Stimulated activated naive CD8-positive, alpha-beta T cell treated with anti-CD3 and anti-CD28 coated beads, Interleukin-15, Interleukin-2, amounts not matched to agents 100 U/mL and 50 U/mL, for 24 hours (primary cell): ENCODE results near the gene TLNRD1.
"Not testable (repeated sequence)": the region's sequence is repeated elsewhere in the genome, so short reads cannot be mapped to it uniquely, and the experiment has no call there.

Source experiments
- ATAC-seq: fragments of 150-1000 bp; cut with Tn5 transposase; one replicate; pipeline ENCODE4 v1.10.0; 2021
- DNase-seq: peaks from one replicate; pipeline ENCODE4 v3.0.0; 2021

TLNRD1 gene

DNA sequence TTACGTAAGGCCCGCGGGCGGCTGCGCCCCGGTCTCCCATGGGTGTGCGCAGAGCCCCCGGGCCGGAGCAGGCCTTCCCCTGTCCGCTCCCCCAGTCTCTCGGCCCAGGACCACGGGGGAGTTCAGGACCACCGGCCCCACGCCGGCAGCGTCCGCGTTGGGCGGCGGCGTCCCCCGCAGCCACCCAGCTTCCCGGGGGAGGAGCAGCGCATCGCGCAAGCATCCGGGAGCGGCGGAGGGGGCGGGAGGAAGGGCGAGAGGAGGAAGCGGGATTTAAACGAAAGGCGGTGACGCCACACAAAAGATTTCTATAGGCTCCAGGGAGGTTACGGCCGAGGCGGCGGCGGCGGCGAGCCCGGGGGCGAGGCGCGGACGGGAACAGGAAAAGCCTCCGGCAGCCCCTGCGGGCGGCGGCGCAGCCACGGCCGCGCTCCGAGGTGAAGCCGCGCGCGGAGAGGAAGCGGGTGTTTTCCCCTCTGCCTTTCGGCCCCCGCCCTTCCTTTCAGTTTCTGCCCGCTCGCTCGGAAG is at the start of gene TLNRD1:
Gene TLNRD1 (plus strand): TSS at position 300 of the 528 bp plus-strand sequence. CDS start 1,349 bp downstream, outside the sequence.
- ATAC-seq (peak; percentile 73), DNase-seq (peak; percentile 88)

DNA sequence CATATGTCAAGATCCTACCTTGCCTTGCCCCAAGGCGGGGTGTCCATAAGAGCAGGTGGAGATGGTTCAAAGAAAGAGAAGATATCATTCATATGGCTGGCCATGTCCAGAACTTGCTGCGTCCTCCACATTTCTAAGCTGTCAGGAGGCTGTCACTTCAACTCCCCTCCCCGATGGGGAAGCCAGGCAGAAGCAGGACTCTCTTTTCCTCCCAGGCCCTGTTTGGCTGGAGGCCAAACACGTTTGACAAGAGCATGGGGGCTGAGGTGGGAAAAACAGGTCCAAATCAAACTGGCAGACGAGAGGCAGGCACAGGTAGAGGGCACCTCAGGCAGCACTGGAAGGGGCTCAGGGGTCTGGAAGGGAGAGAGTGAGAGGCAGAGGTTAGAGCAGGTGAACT is 48.8 kb upstream of the TLNRD1 start:
- DNase-seq (no peak), ATAC-seq (no peak)

DNA sequence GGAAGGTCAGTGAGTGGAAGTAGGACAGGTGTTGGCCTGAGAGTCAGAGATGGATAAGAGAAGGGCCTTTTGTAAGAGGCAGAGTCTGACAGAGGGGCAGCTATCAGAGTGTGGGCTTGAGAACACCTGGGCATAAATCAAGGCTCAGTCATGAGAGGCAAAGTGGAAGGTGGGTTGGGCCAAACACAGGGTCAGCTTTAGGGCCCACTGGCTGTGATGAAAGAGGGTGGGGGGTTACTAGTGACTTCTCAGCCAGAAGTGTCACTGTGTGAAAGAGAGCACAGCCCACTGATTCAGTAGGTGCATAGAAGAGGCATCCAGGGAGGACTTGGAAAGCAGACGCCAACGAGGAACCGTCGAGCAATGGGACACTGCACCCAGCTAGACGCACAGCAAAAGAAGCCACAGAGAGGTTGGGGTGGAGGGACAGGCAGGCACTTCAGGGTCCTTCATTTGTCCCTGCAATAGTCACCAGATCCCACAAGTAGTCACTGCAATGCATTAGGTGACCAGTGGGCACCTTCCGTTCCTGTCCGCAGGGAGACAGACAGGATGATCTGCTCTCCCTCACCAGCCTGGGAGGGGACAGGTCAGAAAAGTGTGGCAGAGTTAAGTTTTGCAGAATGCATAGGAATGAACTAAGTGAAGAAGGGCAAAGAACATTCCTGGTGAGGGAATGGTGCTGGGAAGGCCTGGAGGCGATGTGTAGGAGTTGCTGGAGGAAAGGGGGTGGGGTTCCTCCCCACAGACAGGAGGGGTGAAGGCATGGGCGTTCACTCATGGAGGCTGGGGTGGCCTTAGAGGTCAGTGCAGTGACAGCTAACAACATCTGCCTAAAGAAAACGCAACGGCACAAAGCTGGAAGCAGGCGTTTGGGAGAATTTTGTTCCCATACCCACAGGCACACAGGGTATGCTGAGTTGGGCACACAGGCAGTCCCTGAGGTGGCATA is 47.4 kb upstream of the TLNRD1 start:
- ATAC-seq, result no peak

DNA sequence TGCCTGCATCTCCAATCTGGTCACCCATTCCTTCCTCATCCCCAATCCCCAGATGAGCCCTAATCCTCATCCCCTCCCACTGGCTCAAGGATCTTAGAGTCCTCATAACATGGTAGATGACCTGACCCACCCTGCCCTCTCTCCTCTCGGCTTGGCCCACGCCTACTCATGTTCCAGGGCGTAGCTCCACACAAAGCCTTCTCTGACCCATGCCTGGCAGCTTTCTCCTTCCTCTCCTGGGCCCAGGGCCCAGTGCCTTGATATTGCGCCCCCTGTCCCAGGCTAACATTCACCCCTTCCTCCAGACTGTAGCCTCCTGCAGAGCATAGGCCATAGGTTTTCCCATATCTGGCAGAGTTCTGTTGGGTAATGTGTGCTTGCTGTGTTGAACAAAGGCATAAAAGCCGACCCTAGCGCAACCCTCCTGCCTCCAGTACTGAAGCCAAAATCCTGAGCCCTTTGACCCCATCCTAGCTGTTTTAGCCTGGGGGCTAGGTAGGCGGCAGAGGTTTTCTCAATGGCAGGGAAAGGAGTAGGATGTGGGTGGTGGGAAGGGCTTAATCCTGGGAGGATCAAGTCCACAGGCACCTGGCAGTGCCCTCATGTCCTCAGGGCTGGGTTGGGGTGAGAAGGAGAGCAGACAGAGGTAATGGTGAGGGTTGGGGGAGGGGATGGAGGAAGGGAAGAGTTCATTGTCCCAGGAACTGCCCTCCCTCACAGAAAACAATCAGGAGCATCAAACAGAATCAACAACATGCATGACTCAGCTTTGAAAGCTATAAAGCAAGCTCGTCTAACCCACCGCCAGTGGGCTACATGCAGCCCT is 46.6 kb upstream of the TLNRD1 start:
- DNase-seq (no peak), ATAC-seq (no peak)

More for the DNA sequence above, 47.4 kb upstream of the TLNRD1 start:
- DNase-seq, result no peak

DNA sequence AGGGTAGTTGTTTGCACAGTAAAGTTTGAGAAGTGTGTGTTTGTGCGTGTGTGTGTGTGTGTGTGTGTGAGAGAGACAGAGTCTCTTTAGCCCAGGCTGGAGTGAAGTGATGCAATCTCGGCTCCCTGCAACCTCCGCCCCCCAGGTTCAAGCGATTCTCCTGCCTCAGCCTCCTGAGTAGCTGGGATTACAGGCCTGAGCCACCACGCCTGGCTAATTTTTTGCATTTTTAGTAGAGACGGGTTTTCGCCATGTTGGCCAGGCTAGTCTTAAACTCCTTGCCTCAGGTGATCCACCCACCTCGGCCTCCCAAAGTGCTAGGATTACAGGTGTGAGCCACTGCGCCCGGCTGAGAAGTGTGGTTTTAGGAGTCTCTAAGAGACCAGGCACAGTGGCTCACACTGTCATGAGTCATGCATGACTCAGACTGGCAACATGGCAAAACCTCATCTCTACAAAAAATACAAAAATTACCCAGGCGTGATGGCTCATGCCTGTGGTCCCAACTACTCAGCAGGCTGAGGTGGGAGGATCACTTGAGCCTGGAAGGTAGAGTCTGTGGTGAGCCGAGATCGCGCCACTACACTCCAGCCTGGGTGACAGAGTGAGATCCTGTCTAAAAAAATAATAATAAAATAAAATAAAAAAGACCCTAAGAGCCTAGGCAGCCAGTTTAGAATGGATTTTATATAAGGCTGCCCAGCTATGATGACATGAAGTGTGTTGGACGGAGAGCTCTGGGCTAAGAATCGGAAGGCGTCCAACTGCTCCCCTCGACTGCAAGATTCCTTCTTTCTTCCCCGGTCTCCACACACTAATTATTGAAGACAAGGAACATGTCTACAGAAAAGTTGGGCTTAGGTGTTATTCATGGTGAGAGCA is 44.9 kb upstream of the TLNRD1 start:
- peak; percentile 99 for ATAC-seq
- peak; percentile 65 for DNase-seq

DNA sequence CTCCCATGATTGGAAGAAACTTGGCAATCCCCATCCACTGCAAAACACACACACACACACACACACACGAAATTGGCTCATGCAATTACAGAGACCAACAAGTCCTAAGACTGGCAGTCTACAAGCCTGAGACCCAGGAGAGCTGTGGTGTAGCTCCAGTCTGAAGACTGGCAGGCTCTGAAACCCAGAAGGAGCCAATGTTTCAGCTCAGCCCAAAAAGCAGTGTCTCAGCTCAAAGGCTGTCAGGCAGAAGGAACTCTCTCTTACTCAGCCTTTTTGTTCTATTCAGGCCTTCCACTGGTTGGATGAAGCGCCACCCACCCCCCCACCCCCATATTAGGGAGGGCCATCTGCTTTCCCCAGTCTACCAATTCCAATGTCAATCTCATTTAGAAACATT is 43.2 kb upstream of the TLNRD1 start:
- DNase-seq (no peak), ATAC-seq (no peak)

DNA sequence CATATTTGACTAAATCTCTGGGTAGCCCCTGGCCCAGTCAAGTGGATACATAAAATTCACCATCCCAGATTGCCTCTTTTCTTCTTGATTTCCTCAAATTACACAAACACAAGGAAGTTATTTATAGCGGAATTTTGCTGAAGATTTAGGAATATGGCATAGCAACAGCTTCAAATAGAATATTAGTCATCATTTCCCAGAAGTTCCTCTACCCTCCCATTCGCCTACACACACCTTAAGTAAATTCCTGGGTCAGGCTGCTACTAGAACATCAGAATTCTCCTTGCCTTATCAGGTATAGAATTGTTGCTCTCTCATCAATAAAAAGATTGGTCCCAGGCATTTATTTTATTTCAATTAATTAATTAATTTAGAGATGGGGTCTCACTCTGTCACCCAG is 42.7 kb upstream of the TLNRD1 start:
- ATAC-seq (no peak), DNase-seq (no peak)

DNA sequence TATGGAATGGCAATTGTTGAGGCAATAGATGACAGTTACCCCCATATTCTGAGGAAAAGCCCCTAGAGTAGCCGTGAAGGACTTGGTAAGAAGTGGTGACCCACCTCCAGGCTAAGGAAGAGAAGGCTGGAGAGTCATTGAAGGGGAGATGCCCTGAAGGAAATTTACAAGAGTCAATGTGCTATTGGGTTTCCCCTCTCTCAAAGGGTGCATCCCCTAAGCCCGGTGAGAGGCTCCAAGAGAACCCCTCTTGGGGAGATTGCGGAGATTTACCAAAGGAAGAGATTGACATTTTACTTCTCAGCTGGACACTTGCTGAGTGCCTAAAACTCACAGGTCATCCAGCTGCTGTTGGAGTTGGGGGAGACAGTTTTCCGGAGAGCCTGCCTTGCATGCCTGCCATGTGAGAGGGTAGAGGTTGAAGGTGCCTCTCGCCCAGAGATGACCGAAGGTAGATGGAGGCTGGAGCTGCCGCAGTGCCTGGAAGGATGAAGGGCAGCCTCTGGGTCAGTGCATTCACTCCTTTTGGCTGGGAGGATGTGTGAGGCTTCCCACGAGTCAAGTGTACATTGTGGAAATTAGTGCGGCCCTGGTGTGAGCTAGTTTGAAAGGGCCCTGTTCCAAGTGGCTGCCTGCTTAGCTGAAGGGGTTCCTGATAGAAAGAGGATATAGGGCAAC is 41.8 kb upstream of the TLNRD1 start:
- ATAC-seq (no peak), DNase-seq (no peak)

DNA sequence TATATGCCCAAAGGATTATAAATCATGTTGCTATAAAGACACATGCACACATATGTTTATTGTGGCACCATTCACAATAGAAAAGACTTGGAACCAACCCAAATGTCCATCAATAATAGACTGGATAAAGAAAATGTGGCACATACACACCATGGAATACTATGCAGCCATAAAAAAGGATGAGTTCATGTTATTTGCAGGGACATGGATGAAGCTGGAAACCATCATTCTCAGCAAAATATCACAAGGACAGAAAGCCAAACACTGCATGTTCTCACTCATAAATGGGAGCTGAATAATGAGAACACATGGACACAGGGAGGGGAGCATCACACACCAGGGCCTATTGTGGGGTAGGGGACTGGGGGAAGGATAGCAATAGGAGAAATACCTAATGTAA is 35.3 kb upstream of the TLNRD1 start:
- ATAC-seq, DNase-seq: not testable (repeated sequence)

DNA sequence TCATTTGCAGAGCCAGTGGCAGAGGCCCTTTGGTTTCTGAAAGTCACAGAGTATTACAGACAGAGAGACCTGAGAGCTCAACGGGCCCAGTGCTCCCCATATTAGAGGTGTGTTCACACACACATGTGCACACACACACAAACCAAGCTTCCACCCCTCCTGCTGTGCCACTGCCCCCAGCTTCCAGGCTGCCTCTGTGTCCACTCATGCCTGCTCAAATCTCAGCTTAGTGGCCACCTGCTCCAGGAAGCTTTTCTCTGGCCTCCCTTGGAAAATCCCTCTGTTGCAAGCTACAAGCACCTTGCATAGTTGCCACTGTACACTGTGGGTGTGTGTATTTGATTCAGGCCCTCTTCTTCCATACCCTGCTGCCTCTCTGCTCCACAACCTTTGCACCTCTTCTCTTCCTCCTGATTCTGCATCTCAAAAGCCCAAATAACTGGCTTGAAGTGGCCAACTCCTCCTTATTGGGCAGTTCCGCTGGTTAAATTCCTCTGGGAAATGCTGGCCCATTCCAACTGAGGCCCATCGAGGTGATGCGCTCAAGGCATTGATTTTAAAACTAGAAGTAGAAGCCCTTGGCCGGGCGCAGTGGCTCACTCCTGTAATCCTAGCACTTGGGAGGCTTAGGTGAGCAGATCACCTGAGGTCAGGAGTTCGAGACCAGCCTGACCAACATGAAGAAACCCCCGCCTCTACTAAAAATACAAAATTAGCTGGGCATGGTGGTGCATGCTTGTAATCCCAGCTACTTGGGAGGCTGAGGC is 34.1 kb upstream of the TLNRD1 start:
- no peak for DNase-seq
- ATAC-seq, result no peak

DNA sequence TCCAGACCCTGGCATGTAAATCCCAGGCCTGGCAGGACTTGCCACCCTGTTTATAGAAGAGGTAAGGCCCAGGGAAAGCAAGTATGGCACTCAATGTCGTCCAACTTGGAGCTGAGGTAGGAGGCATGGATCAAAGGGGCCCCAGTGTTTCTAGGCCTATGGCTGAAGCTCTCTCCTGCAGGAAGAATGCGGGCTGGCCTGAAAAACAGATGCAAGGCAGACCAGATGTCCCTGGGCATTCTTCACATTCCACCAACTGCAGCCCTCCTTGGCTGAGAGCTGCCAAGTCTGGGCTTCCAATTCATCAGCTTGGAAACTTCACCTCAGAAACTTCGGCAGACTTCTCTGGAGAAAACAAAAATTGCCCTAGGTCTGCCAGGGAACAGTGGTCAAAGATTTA is 33.3 kb upstream of the TLNRD1 start:
- ATAC-seq (no peak), DNase-seq (no peak)

DNA sequence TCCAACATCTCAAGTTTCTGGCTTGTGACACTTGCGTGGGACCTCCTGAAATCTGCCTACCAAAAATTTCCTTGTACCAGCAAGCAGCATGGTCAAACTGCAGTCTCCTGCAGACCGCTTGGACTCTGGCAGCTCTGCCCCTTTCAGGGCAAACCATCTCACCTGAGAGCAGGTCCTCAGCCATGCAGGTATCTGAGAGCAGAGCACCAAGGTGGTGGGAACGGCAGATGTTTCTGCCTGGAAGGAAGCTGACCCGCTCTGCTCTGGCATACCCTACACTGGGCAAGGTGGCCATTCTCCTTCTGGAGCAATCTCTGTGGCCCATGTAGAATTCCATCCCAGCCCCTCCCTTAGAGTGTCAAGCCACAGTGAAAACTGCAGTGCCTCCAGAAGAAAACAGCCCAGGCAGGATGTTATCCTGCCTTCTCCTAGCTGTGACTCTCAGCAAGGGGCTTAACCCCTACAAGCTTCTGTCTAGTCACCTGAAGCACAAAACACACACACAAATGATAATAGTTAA is 32.7 kb upstream of the TLNRD1 start:
- ATAC-seq (no peak), DNase-seq (no peak)

DNA sequence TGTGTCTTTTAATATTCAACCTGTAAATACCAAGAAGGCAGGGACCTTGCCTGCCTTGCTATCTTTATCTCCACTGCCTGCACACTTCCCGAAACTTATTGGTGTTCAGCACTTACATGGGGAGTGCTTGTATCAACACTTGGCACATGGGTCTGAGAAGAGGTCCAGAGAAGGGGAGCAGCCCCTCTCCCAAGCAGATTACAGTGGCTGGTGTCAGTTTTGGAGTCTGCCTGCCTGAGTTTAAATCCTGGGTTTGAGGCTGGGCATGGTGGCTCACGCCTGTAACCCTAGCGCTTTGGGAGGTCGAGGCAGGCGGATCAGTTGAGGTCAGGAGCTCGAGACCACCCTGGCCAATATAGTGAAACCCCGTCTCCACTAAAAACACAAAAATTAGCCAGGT is 31.4 kb upstream of the TLNRD1 start:
- DNase-seq (no peak), ATAC-seq (no peak)

DNA sequence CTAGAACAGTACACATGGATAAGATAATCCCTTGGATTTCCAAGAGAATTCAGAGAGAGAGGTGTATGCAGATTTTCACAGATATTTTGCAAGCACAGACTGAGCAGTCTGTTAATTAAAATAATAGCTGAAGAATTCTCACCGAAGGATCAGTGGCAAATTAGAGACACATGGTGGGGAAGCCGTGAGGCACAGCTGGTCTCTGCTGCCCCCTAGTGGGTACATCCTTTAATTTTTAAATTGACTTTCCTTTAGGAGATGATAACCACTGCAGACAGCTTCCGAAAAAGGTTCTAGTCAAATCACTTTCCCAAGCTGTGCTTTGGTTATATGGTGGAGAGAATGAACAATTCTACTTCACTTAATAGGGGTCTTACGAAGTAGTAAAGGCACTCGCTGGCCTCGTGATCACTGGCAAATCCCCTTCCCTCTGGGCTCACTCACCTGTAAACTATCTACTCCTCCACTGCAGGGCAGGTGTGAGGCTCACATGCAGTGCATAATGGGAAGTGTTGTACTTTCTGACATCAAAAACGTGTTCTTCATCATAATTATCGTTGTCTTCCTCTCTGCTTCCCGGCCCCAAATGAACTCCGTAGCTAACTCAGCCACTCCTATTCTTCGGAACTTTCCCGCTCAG is 30.6 kb upstream of the TLNRD1 start:
- ATAC-seq (peak; percentile 52), DNase-seq (peak; percentile 70)

DNA sequence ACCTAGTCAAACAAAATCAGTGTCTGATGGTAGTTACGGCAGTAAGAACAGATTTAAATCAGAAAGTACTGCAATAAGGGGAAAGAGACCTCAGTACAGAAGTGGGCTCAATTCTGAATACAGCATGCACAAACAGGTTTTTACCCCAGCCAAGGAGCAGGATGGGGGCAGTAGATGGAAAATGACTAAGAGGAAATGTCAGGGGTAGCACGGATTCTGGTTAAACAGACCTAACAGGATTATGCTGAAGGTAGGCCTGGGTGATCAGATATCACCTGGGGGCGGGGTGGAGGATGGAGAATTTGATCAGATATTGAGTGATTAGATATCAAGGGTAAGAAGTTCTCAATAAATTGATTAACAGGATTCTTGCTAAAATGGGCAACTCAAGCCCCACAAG is 30.1 kb upstream of the TLNRD1 start:
- DNase-seq, result no peak
- ATAC-seq, result no peak

DNA sequence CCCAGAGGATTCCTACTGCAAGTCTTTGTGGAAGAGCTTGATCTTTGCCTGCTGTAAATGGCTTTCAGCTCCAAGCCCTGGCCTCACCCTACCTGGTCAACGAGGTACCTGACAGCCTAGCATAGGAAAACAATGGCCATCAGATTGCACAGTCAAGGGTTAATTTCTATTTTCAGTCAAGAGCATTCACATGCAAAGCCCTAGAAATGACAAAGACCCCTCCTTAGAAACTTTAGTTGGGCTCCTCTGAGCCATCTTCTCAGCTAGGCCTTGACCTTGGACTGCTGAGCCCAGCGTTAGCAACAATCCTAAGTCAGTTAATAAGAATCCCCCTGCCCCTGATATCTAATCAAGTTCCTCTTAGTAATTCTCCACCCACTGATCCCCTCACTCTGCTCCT is 29.6 kb upstream of the TLNRD1 start:
- DNase-seq (no peak), ATAC-seq (no peak)

DNA sequence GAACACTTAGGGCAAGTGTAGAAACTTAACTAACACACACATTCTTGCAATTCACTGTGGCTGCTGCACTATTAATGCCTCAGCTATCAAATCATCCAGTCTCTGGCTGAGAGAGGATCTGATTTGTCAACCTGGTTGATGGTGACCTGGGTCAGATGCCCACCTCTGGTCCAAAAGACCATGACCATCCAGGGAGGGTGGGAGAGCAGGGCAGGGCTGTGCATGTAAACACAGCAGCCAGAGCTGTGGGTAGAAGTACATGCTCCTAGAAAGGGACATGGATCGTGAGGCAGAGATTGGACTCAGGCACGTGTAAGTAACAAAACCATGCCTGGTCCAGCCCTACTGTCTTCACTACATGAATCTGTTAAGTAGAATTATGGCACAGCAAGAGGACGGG is 28.4 kb upstream of the TLNRD1 start:
- no peak for DNase-seq
- ATAC-seq, result no peak

DNA sequence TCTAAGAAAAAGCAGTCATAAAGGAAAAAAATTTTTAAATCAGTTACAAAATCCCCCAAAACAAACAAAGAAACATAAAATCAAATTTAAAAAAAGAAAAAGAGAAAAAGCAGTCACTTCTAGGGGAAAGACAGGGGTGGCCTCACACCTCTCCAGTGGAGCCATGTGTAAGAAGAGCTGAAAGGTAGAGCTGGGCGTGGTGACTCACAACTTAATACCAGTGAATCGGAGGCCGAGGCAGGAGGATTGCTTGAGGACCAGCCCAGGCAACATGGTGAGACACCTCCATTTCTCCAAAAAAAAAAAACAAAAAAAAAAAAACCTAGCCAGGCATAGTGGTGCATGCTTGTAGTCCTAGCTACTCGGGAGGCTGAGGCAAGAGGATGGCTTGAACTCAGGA is 25.8 kb upstream of the TLNRD1 start:
- DNase-seq (peak; percentile 15), ATAC-seq (peak; percentile 44)

DNA sequence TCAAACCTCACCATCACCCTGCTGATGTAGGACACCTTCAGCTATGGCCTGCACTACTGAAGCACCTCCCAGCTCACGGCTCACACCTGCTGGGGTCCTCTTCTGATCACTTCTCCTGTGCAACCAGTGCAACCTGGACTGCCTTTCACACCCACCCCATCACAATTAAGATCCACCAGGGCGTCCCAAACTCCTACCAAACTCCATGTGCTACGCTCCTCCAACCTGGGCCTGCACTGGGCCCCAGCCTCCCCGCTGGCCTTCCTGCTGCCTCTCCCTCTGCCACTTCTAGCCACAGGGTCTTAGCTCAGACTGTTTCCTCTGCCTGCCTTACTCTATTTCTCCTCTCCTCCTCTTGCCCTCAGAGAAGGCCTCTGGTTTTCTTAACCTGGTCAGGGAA is 23.9 kb upstream of the TLNRD1 start:
- ATAC-seq (no peak), DNase-seq (no peak)

DNA sequence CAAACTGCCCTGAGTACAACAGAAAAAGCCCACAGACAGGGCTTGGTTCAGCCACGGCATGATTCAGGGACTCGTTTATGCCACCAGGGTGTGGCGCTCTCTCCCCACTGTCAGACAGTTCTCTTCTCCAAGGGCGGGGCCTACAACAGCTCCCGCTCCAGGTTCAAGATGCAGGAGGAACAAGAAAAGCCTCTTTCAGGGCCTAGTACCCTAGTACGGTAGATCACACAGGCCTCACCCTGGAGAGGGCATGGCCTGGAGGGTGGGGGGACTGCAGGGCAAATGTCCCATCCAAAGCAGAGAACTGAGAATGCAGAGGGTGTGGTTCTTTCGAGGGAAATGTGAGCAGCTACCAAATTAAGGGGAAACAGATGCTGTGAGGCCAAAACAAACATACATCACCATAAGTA is 23.1 kb upstream of the TLNRD1 start:
- DNase-seq, result peak; percentile 40
- ATAC-seq, result peak; percentile 70
